ENCODE data around the gene CAMK2D. TPM values are rescaled to one million over a fixed set of nuclear protein-coding genes. Genes with fewer than 3 reads are reported as not detected.

Gene CAMK2D
- total RNA-seq, 2 experiments from 2014 or later = 29.9 to 32.9 TPM

GRCh38 chr4:113788888-113789287 lies 27.4 kb upstream of the CAMK2D start:
- CTCF ChIA-PET = no interaction called here
- Histone ChIP-seq H3K4me1 (ENCODE audit: insufficient read depth, low read length) (no peaks in the 10 kb centered on the region), H3K36me3 (ENCODE audit: insufficient read depth, low read length) (no peaks in the 10 kb centered on the region), H3K4me3 (ENCODE audit: low read length) (no peak overlapping the region), H3K9me3 (ENCODE audit: control insufficient read depth in 1 of 2, insufficient read depth in 1 of 2, low read length in 2 of 2) (peaks cover 0 to 23% of the 10 kb centered on the region in 2 experiments), H3K27me3 (ENCODE audit: control insufficient read depth in 1 of 2, insufficient read depth in 2 of 2, low read length in 2 of 2) (no peaks in the 10 kb centered on the region), H3K27ac (ENCODE audit: low read depth in 1 of 2, low read length in 2 of 2) (no peak overlapping the region)
- POLR2A ChIA-PET = no interaction called here
- H3K27ac Mint-ChIP-seq = no peak overlapping the region
- no peak overlapping the region for H3K4me3 Mint-ChIP-seq
- no peaks in the 10 kb centered on the region for H3K4me1 Mint-ChIP-seq (ENCODE audit: low read depth)
- no peak for TF ChIP-seq CTCF (IDR thresholded peaks at IDR 0.05)
- DNase-seq = no peak
- ATAC-seq (ENCODE audit: poor library complexity) = no peak
- no peaks in the 10 kb centered on the region for H3K27me3 Mint-ChIP-seq
- peaks cover 10% of the 10 kb centered on the region for H3K36me3 Mint-ChIP-seq (ENCODE audit: low read depth)
- H3K9me3 Mint-ChIP-seq = peaks cover 10% of the 10 kb centered on the region
- intact Hi-C loops (cut with DNase I, micrococcal nuclease) = loop anchor here in 1 of 2 experiments (10.0 kb wide), 1 partner anchor 394 kb away; no protein-coding TSS in a partner anchor

- Mint-ChIP-seq H3K27me3 (no peaks in the 10 kb centered on the region), H3K36me3 (ENCODE audit: low read depth) (no peaks in the 10 kb centered on the region), H3K27ac (no peak overlapping the region), H3K4me1 (ENCODE audit: low read depth) (peaks cover 15% of the 10 kb centered on the region), H3K4me3 (no peak overlapping the region), H3K9me3 (no peaks in the 10 kb centered on the region)
- Histone ChIP-seq H3K4me3 (ENCODE audit: low read length) (no peak overlapping the region), H3K4me1 (ENCODE audit: insufficient read depth, low read length) (no peaks in the 10 kb centered on the region), H3K36me3 (ENCODE audit: insufficient read depth, low read length) (no peaks in the 10 kb centered on the region), H3K27ac (ENCODE audit: low read depth in 1 of 2, low read length in 2 of 2) (no peak overlapping the region), H3K9me3 (ENCODE audit: control insufficient read depth in 1 of 2, insufficient read depth in 1 of 2, low read length in 2 of 2) (no peaks in the 10 kb centered on the region), H3K27me3 (ENCODE audit: control insufficient read depth in 1 of 2, insufficient read depth in 2 of 2, low read length in 2 of 2) (no peaks in the 10 kb centered on the region)
- POLR2A ChIA-PET = no interaction called here
- ATAC-seq (ENCODE audit: poor library complexity) (no peak), DNase-seq (no peak)
- intact Hi-C loops (cut with DNase I, micrococcal nuclease) = loop anchor here in 1 of 2 experiments (10.0 kb wide), 1 partner anchor 391 kb away; no protein-coding TSS in a partner anchor
- CTCF ChIA-PET = no interaction called here
- TF ChIP-seq CTCF (IDR thresholded peaks at IDR 0.05) = no peak
Observed at GRCh38 chr4:113785781-113786180, 24.2 kb upstream of the CAMK2D start.

- ATAC-seq (ENCODE audit: poor library complexity) = no peak
- ChIA-PET POLR2A (no interaction called here), CTCF (interaction anchor here (0.8 kb wide), 1 partner anchor 20 kb away, joined by 3 read pairs; no protein-coding TSS in a partner anchor)
Observed at GRCh38 chr4:113784497-113785250, 23.1 kb upstream of the CAMK2D start.

More at GRCh38 chr4:113784497-113785250, 23.1 kb upstream of the CAMK2D start:
- no peaks in the 10 kb centered on the region for H3K9me3 ChIP-seq (ENCODE audit: control insufficient read depth in 1 of 2, insufficient read depth in 1 of 2, low read length in 2 of 2)
- DNase-seq = peak in 2 of 14 experiments; percentile 49 to 50
- H3K27ac ChIP-seq (ENCODE audit: low read depth in 1 of 2, low read length in 2 of 2) = no peak overlapping the region
- H3K36me3 Mint-ChIP-seq (ENCODE audit: low read depth) = no peaks in the 10 kb centered on the region
- no peaks in the 10 kb centered on the region for H3K27me3 Mint-ChIP-seq
- peaks cover 15% of the 10 kb centered on the region for H3K4me1 Mint-ChIP-seq (ENCODE audit: low read depth)
- no peak overlapping the region for H3K4me3 ChIP-seq (ENCODE audit: low read length)
- no peak for TF ChIP-seq CTCF (IDR thresholded peaks at IDR 0.05)
- no peak overlapping the region for H3K4me3 Mint-ChIP-seq
- no peaks in the 10 kb centered on the region for H3K36me3 ChIP-seq (ENCODE audit: insufficient read depth, low read length)
- no peaks in the 10 kb centered on the region for H3K27me3 ChIP-seq (ENCODE audit: control insufficient read depth in 1 of 2, insufficient read depth in 2 of 2, low read length in 2 of 2)
- intact Hi-C loops (cut with DNase I, micrococcal nuclease) = loop anchor here in 1 of 2 experiments (5.0 to 10.0 kb wide), 2 partner anchors 123 to 390 kb away; no protein-coding TSS in a partner anchor
- H3K27ac Mint-ChIP-seq = no peak overlapping the region
- H3K4me1 ChIP-seq (ENCODE audit: insufficient read depth, low read length) = no peaks in the 10 kb centered on the region
- H3K9me3 Mint-ChIP-seq = no peaks in the 10 kb centered on the region

Measured in CD4-positive, alpha-beta T cell (primary cell).